HepG2 (cell line): ENCODE measurements around the gene SNX30. TPM values are rescaled to one million over a fixed set of nuclear protein-coding genes. Genes with fewer than 3 reads are reported as not detected.

ENCODE experiments used
- AGO1 ChIP-seq: fragments of 200-400 bp; formaldehyde crosslinking; IDR thresholded peaks from 2 replicates; pipeline ENCODE4 v1.6.1; 2017; ENCODE audit warnings: mild to moderate bottlenecking, low read depth, low read length, moderate library complexity; ENCODE audit not compliant: poor library complexity, severe bottlenecking
- AHDC1 ChIP-seq: sonication (generic); formaldehyde crosslinking; IDR thresholded peaks from 2 replicates; pipeline ENCODE4 v1.5.1; 2020; ENCODE audit warnings: mild to moderate bottlenecking, missing genetic modification reagents, borderline replicate concordance
- BCL6 ChIP-seq: IDR thresholded peaks from 2 replicates; pipeline ENCODE4 v1.6.1; 2016; ENCODE audit warnings: missing genetic modification reagents, missing compliant biosample characterization
- EP300 ChIP-seq, 3 experiments: sonication (generic) in 1 of 3; formaldehyde crosslinking in 1 of 3; IDR thresholded peaks; 2 replicates each; pipeline versions ENCODE4 v1.5.1 to v1.6.1; 2011 to 2020; ENCODE audit warnings: low read depth in 2 of 3, low read length in 2 of 3, borderline replicate concordance in 1 of 3, improper control_type of control experiment in 1 of 3, mild to moderate bottlenecking in 1 of 3, missing genetic modification reagents in 1 of 3, moderate library complexity in 1 of 3
- JUN ChIP-seq: sonication (generic); formaldehyde crosslinking; IDR thresholded peaks from 2 replicates; pipeline ENCODE4 v1.4.0; 2020; ENCODE audit warnings: mild to moderate bottlenecking, missing genetic modification reagents
- MTF2 ChIP-seq: sonication (generic); formaldehyde crosslinking; IDR thresholded peaks from 2 replicates; pipeline ENCODE4 v1.5.0; 2020; ENCODE audit warnings: missing genetic modification reagents, borderline replicate concordance
- NFAT5 ChIP-seq: sonication (generic); formaldehyde crosslinking; IDR thresholded peaks from 2 replicates; pipeline ENCODE4 v1.4.0; 2020; ENCODE audit warnings: missing genetic modification reagents
- NFATC3 ChIP-seq: sonication (generic); formaldehyde crosslinking; IDR thresholded peaks from 2 replicates; pipeline ENCODE4 v1.5.1; 2020; ENCODE audit warnings: mild to moderate bottlenecking, missing genetic modification reagents
- TCF12 ChIP-seq, 2 experiments: fragments of 450-650 bp in 1 of 2; sonication (generic) in 1 of 2; formaldehyde crosslinking in 1 of 2; IDR thresholded peaks; 2 replicates each; pipeline versions ENCODE4 v1.6.1 to v1.8.0; 2017 to 2022; ENCODE audit warnings: antibody characterized with exemption in 1 of 2, mild to moderate bottlenecking in 1 of 2, missing genetic modification reagents in 1 of 2, moderate library complexity in 1 of 2
- ZBTB46 ChIP-seq: sonication (generic); formaldehyde crosslinking; IDR thresholded peaks from 2 replicates; pipeline ENCODE4 v1.4.0; 2020; ENCODE audit warnings: mild to moderate bottlenecking, missing genetic modification reagents, borderline replicate concordance
- ZNF230 ChIP-seq: sonication (generic); formaldehyde crosslinking; IDR thresholded peaks from 2 replicates; pipeline ENCODE4 v1.4.0; 2020; ENCODE audit warnings: mild to moderate bottlenecking, missing genetic modification reagents
- ZNF446 ChIP-seq: sonication (generic); formaldehyde crosslinking; IDR thresholded peaks from 2 replicates; pipeline ENCODE4 v1.5.0; 2020; ENCODE audit warnings: mild to moderate bottlenecking, missing genetic modification reagents
- ZNF616 ChIP-seq: sonication (generic); formaldehyde crosslinking; IDR thresholded peaks from 2 replicates; pipeline ENCODE4 v1.5.0; 2020; ENCODE audit warnings: low read depth, mild to moderate bottlenecking, missing genetic modification reagents
- ZNF710 ChIP-seq: sonication (generic); formaldehyde crosslinking; IDR thresholded peaks from 2 replicates; pipeline ENCODE4 v1.5.0; 2020; ENCODE audit warnings: mild to moderate bottlenecking, missing genetic modification reagents, borderline replicate concordance
- polyA plus RNA-seq, 8 experiments: library from polyadenylated mRNA; depleted of rRNA in 3 of 8; stranded (reverse) in 7 of 8; unstranded in 1 of 8; fragments of >200 nt; fragmentation: Illumina TruSeq in 4 of 8; extraction: Trizol in 4 of 8; gene quantifications; 2 replicates each; pipeline versions ENCODE4 v1.2.1 to v1.2.3, GENCODE V29; 2011 to 2016; ENCODE audit warnings: low read depth in 4 of 8, missing spikeins in 1 of 8, mixed read lengths in 1 of 8; ENCODE audit not compliant: insufficient read depth in 1 of 8
- total RNA-seq, 5 experiments: library from RNA; depleted of rRNA; stranded (reverse); fragments of >200 nt; fragmentation: Illumina TruSeq; extraction: Trizol; gene quantifications; 2 replicates each; pipeline ENCODE4 v1.2.3, GENCODE V29; 2016; ENCODE audit warnings: low read depth in 1 of 5

The SNX30 gene
- total and polyA plus RNA-seq, 2 of the 13 experiments (the other 11 are each of a cell fraction or from before 2014, with no cell fraction given), result 4.4 to 12.4 TPM

- TF ChIP-seq AHDC1 (CRISPR knock-in tag), result no peak
- TF ChIP-seq TCF12 (IDR thresholded peaks at IDR 0.05), result no peak
- TF ChIP-seq TCF12 (CRISPR knock-in tag; IDR thresholded peaks at IDR 0.05), result no peak
- no peak for TF ChIP-seq NFAT5
- TF ChIP-seq JUN (CRISPR knock-in tag), result no peak
- TF ChIP-seq BCL6 (CRISPR knock-in tag), result peak; percentile 84
- TF ChIP-seq MTF2, result no peak
- TF ChIP-seq ZNF616, result no peak
- no peak for TF ChIP-seq ZBTB46 (CRISPR knock-in tag)
- no peak for TF ChIP-seq NFATC3
- TF ChIP-seq ZNF230 (CRISPR knock-in tag), result no peak
- TF ChIP-seq ZNF446 (CRISPR knock-in tag), result no peak
- TF ChIP-seq EP300 (IDR thresholded peaks at IDR 0.05; ENCODE audit: low read depth in 2 of 2, low read length in 2 of 2), result peak in 1 of 2 experiments; percentile 41; a peak in 1 of 4 replicates
- no peak for TF ChIP-seq EP300 (CRISPR knock-in tag; IDR thresholded peaks at IDR 0.05; ENCODE audit: borderline replicate concordance)
- no peak for TF ChIP-seq AGO1
- no peak for TF ChIP-seq ZNF710 (CRISPR knock-in tag)
Measured at GRCh38 chr9:112841261-112841660, 90.7 kb downstream of the SNX30 start (continued).
